GM19193 (cell line): Measurements from ENCODE around the gene NLGN3.

Experiments
- POLR2A ChIP-seq: IDR thresholded peaks from 4 replicates; pipeline ENCODE4 v1.6.1; 2011; ENCODE audit not compliant: insufficient read depth, insufficient read length; ENCODE audit errors: extremely low read depth

The NLGN3 gene

DNA sequence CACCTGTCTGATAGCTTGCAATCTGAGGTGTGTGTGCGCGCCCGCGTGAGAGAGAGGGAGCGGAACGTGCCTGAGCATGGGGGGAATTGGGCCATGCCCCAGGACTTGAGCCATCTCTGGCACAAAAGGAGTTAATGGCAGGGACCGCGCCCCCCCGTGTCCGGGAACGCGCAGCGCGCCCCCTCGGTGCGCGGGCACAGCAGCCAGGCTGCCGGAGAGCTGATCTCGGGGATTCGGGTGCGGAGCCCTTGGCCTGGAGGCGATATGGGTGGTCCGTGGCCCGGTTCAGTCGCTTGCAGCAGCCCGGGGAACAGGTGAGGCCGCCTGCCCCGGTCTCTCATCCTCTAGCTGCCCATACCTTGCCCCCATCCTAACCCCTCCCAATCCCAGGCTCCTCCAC lies at the start of gene NLGN3:
NLGN3 (plus strand) TSS at position 191 of the 400 bp plus-strand sequence. CDS start 2,909 bp downstream, outside the sequence.
- TF ChIP-seq POLR2A, result no peak

DNA sequence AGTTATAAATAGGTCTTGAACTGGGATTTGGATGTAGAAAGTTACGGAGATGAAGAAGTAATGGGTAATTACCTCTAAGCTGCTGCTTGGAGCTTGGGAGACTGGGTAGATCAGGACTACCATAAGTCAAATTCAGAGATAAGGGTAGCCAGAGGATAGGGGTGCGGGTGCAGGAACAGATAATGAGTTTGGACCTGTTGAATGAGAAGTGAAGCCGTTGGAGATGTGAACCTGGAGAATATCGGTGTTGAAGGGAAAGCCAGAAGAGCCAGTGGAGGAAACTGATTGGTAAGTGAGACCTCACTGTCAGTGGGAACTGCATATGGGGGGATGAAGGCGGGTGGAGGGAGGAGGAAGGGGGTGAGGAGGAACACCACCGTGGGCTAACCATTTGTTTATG lies 49.6 kb upstream of the NLGN3 start:
- TF ChIP-seq POLR2A, result no peak

DNA sequence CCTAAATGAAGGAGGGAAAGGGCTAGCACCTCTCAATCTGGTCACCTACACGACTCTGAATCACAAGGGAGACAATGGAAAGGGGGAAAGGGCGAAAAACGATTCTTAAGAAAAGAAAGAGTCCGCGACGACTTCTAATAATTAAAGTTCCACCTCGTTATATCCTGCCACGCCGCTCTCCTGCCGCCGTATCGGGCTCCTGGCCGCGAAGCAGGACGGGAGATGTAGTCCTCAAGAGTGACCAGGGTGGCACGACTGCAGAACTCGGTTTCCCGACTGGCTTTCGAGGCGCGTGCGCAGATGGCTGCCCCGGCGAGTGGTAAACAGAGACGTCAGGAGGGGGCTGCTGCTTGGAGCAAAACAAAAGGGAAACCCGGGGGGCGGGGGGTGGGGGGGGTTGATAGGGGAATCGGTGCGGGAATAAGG lies 49.1 kb upstream of the NLGN3 start, which contains the start of gene FOXO4:
FOXO4 (plus strand) TSS at position 297 of the 426 bp plus-strand sequence. CDS start 678 bp downstream, outside the sequence.
- peak; percentile 45 for TF ChIP-seq POLR2A

DNA sequence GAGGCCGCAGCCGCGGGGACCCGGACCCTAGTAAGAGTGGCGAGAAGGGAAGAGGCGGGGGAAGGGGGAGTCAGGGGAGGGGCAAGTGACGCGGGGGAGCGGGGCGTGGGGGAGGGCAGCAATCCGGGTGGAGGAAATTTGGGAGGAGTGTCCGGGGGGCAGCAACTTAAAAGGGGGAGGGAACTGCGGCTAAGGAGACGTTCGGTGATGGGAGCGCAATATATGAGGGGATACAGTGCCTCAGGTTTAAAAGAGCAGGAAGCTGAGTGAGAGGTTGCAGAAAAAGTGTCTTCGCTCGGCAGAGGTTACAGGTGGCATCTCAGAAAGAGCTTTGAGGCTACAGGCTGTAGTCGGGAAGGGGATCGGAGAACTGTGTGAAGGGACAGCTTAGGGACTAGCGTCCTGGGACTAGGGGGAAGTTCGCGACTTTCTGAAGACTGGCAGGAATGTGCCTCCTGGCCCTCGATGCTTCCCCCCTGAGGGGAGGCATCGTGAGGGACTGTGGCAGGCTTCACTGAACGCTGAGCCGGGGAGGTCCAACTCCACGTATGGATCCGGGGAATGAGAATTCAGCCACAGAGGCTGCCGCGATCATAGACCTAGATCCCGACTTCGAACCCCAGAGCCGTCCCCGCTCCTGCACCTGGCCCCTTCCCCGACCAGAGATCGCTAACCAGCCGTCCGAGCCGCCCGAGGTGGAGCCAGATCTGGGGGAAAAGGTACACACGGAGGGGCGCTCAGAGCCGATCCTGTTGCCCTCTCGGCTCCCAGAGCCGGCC lies 48.5 kb upstream of the NLGN3 start:
- no peak for TF ChIP-seq POLR2A

DNA sequence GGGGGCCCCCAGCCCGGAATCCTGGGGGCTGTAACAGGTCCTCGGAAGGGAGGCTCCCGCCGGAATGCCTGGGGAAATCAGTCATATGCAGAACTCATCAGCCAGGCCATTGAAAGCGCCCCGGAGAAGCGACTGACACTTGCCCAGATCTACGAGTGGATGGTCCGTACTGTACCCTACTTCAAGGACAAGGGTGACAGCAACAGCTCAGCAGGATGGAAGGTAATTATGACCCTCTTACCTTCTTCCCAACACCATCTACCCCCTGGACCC lies 47.9 kb upstream of the NLGN3 start:
- no peak for TF ChIP-seq POLR2A

DNA sequence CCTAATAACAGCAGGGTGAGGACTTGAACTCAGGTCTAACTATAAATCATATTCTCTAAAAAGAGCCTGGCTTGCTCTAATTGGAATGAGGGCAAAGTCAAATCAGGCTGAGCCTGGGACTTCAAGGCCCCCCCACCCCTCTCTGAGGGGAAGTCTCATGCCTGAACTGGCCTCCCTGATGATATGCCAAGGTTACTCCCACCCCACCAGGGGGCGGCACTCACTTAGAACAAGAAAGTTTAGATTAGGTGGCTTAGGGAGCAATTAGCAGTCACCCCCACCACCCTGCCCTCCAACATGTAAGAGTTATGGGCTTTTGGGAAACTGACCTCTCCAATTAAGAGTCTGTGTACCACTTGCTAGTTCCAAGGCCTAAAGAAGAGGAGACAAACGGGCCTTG lies 46.3 kb upstream of the NLGN3 start:
- TF ChIP-seq POLR2A, result no peak

DNA sequence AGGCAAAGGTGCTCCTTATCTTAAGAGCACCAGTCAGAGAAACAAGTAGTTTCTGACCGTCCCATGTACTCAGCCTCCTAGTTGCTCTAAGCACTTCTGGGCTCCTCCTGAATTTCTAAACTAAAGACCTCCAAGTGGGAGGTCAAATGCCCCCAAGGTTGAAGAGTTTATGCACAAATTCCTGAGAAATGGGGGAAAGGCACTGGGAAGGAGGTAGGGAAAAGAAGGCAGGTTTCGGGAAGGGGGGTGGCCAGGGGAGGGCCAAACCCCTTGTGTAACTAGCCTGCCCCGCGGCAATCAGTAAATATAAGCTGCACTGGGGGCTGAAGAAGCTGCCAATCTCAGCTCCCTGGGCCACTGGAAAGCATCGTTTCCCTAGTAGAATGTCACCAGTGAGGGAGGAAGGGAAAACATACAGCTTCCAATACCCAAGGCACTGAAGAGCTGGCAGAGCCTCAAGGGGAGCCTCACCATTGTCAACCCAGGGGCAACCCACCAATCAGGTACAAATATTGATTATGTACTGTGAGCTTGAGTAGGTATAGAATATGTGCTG lies 45.6 kb upstream of the NLGN3 start:
- no peak for TF ChIP-seq POLR2A

DNA sequence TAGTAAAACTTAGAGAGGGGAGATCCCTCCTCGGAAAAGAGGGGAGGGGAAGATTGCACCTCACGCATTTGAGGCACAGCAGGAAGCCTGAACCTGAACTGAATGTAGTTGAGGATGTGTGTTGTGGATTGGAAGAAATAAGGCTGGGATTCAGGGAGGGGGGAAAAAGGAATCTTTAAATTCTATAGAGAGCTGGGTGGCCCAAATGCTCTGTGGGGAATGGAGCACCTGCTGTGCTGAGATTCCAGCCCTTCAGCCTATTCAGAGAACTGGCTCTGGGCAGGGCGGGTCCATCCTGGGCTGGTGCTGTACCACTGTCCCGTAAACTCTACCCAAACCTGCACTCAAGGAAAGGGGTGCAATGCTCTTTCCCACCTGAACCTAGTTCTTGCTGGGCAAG lies 44.9 kb upstream of the NLGN3 start:
- TF ChIP-seq POLR2A, result no peak

DNA sequence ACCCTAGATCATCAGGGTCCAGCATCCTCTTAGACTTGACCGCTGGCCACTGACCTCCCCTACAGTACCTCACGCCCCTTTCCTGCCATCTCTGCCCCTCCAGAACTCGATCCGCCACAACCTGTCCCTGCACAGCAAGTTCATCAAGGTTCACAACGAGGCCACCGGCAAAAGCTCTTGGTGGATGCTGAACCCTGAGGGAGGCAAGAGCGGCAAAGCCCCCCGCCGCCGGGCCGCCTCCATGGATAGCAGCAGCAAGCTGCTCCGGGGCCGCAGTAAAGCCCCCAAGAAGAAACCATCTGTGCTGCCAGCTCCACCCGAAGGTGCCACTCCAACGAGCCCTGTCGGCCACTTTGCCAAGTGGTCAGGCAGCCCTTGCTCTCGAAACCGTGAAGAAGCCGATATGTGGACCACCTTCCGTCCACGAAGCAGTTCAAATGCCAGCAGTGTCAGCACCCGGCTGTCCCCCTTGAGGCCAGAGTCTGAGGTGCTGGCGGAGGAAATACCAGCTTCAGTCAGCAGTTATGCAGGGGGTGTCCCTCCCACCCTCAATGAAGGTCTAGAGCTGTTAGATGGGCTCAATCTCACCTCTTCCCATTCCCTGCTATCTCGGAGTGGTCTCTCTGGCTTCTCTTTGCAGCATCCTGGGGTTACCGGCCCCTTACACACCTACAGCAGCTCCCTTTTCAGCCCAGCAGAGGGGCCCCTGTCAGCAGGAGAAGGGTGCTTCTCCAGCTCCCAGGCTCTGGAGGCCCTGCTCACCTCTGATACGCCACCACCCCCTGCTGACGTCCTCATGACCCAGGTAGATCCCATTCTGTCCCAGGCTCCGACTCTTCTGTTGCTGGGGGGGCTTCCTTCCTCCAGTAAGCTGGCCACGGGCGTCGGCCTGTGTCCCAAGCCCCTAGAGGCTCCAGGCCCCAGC lies 43.8 kb upstream of the NLGN3 start:
- TF ChIP-seq POLR2A, result no peak

DNA sequence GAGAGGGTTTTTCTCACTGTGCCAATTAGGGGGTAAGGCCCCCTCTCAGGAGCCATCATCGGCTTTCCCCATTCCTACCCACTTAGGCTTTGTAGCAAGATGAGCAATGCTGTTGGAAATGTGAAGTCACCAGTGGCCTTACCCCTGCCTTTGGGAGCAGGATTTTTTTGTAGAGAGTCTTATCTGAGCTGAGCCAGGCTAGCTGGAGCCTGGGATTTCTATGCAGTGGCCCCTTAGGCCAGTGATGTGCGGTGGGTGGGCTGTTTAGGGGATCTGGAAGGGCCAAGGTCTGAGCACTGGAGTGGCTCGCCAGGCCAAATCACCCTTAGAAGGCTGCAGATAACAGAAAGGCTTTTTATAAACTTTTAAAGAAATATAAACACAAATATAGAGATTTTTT lies 42.3 kb upstream of the NLGN3 start:
- no peak for TF ChIP-seq POLR2A

DNA sequence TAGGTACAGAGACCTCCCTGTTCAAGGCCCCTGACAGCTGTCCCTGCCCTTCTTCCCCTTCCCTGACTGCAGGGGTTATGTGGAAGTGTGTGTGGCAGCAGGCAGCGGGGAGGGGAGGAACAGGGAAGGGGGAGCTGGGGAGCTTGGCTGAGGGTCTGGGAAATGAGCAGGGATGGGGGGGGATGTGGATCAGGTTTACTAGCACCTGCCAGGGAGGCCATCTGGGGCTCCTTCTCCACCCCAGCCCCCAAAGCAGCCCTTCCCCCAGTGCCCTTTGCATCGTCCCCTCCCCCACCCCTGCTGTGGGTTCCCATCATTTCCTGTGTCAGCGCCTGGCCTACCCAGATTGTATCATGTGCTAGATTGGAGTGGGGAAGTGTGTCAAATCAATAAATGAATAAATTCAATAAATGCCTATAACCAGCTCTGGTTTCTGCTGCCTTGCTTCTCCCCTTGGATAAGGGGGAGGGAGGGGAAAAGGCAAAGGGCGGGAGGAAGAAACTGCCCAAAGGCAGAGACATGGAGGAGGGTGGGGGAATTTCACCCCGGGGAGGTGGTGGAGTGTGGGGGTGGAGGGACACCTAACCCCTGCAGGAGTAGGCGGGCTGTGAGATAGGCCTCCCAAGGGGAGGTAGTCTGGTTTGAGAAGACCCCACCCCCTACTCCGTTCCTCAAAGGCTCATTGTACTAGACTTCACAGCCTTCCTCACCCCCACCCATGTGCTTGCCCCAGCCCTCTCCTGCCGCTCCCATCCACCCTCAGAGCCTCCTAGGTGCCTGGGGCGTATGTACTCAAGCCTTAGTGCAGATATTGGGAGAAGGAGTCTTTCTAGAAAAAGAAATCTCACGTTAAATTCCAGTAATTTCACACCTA lies 41.3 kb upstream of the NLGN3 start:
- no peak for TF ChIP-seq POLR2A

DNA sequence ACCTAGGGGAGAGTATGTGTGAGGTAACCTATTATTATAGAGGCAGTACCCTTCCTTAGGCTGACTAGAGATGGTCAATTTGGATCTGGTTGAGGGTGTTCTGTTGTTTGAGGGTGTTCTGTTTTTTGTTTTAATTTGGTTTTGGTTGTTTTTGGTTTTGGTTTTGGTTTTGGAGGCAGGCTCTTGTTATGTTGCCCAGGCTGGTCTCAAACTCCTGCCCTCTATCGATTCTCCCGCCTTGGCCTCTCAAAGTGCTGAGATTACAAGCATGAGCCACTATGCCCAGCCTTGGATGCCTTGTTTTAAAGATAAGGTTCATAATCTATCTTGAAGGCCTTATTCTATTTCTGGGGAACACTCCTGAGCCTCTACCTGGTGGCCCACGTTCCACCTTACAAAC lies 39.0 kb upstream of the NLGN3 start:
- TF ChIP-seq POLR2A, result no peak

DNA sequence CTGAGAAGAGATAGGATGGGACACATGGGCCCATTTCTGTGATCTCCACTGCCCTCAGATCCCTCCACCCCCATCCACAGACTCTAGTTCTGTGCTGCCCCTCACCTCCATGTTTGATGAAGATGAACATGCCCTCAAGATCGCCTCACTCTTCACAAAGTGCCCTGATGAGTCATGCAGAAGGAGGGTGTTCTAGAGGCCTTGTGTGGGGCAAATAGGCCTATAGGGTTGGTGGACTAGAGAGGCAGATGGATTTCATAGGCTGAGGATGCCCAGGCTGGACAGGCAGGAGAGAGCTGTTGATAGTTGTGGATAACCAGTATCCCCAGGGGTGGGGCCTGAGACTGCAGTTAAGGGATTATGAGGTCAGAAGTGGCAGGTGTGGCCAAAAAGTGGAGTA lies 38.2 kb upstream of the NLGN3 start, which contains the start of gene CXorf65:
CXorf65 (minus strand) TSS at position 314 of the 400 bp plus-strand sequence; CDS start at position 130, 184 bp downstream.
- TF ChIP-seq POLR2A, result no peak

DNA sequence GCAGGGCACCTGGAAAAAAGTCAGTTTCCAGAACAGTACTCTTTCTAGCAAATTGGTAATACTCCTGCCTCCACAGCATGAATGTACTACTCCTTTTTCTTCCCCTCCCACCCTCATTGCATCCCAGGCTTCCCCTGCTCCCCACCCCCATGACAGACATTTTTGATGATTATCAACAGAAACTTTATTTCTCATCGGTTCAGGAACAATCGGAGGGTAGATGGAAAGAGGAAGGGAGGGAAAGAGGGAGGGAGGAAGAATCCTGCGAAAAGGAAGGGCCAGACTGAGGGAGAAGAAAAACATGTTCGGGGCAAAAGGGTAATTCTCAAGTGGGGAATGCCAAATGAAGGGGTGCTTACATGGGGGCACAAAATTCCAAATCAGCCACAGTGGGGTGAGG lies 37.4 kb upstream of the NLGN3 start:
- TF ChIP-seq POLR2A, result no peak

DNA sequence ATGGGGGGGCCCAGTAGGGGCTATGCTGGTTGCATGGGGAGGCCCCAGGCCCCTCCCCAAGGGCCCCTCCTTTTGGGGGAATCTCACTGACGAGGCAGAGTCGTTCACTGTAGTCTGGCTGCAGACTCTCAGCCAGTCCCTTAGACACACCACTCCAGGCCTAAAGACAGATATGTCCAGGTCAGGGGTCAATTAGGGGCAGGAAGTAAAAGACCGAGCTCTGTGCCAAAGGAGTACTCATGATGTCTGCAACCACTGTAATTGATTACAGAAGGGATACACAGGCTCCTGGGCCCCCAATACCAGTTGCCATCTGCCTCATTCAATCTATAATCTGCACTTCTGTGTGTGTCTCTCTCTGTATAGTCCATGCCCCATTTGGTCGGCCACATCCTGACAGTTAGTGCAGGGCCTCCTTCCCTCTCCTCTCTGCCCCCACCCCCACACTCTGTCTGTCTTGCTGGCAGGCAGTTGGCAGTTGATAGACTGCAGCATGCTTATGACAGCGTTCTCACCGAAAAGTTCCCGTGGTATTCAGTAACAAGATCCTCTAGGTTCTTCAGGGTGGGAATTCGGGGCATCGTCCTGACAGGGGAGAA lies 36.8 kb upstream of the NLGN3 start:
- TF ChIP-seq POLR2A, result no peak

DNA sequence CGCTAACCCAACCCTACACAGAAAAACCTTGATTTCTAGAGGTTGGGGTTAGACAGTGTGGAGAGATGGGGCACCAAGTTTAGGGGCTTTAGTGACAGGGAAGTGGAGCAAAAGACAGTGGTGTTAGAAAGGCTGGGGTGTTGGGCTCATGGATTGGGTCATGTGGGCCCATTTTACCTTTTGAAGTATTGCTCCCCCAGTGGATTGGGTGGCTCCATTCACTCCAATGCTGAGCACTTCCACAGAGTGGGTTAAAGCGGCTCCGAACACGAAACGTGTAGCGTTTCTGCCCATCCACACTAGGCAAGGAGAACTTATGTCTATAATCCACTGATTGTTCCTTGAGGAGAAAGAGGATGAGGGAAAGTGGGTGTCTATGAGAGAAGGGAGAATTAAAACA lies 35.6 kb upstream of the NLGN3 start:
- no peak for TF ChIP-seq POLR2A
